ENCODE results near the gene GALNT5.

GALNT5 gene

GRCh38 chr2:157236404-157236803 lies 21.1 kb upstream of the GALNT5 start:
- Histone ChIP-seq H4K20me1 (ENCODE audit: control insufficient read depth, insufficient read depth, low read depth, low read length) (no peaks in the 10 kb centered on the region), H3K36me3 (ENCODE audit: control insufficient read depth, low read length) (no peaks in the 10 kb centered on the region), H3K9me3 (ENCODE audit: control insufficient read depth, insufficient read depth, low read length) (no peaks in the 10 kb centered on the region), H3K4me2 (ENCODE audit: low read length) (no peak overlapping the region), H3K4me3 (ENCODE audit: low read length) (no peak overlapping the region), H3K27ac (ENCODE audit: low read depth, low read length) (no peak overlapping the region), H3K9me2 (replicated peaks; ENCODE audit: control insufficient read depth, low read length) (no peaks in the 10 kb centered on the region), H3F3A (ENCODE audit: control insufficient read depth, insufficient read depth) (no peaks in the 10 kb centered on the region), H3K79me2 (ENCODE audit: control insufficient read depth, low read length) (no peaks in the 10 kb centered on the region), H3K4me1 (ENCODE audit: control insufficient read depth, low read length) (no peaks in the 10 kb centered on the region), H3K27me3 (ENCODE audit: control insufficient read depth, low read length) (no peaks in the 10 kb centered on the region)
- TF ChIP-seq, protein P1, sequence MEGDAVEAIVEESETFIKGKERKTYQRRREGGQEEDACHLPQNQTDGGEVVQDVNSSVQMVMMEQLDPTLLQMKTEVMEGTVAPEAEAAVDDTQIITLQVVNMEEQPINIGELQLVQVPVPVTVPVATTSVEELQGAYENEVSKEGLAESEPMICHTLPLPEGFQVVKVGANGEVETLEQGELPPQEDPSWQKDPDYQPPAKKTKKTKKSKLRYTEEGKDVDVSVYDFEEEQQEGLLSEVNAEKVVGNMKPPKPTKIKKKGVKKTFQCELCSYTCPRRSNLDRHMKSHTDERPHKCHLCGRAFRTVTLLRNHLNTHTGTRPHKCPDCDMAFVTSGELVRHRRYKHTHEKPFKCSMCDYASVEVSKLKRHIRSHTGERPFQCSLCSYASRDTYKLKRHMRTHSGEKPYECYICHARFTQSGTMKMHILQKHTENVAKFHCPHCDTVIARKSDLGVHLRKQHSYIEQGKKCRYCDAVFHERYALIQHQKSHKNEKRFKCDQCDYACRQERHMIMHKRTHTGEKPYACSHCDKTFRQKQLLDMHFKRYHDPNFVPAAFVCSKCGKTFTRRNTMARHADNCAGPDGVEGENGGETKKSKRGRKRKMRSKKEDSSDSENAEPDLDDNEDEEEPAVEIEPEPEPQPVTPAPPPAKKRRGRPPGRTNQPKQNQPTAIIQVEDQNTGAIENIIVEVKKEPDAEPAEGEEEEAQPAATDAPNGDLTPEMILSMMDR (IDR thresholded peaks at IDR 0.05; ENCODE audit: low read depth, low read length, poor library complexity, severe bottlenecking), result no peak
- no peak for TF ChIP-seq EZH2phosphoT487 (IDR thresholded peaks at IDR 0.05; ENCODE audit: borderline replicate concordance, low read length)

GRCh38 chr2:157238296-157238695 lies 19.2 kb upstream of the GALNT5 start:
- H3K27ac ChIP-seq (ENCODE audit: low read depth, low read length), result no peak overlapping the region
- no peaks in the 10 kb centered on the region for H3K9me3 ChIP-seq (ENCODE audit: control insufficient read depth, insufficient read depth, low read length)
- no peaks in the 10 kb centered on the region for H3K27me3 ChIP-seq (ENCODE audit: control insufficient read depth, low read length)
- H3K4me1 ChIP-seq (ENCODE audit: control insufficient read depth, low read length), result no peaks in the 10 kb centered on the region
- H3K4me2 ChIP-seq (ENCODE audit: low read length), result no peak overlapping the region
- H3K4me3 ChIP-seq (ENCODE audit: low read length), result no peak overlapping the region
- TF ChIP-seq, protein P1 (IDR thresholded peaks at IDR 0.05; ENCODE audit: low read depth, low read length, poor library complexity, severe bottlenecking), result no peak
- no peak for TF ChIP-seq EZH2phosphoT487 (IDR thresholded peaks at IDR 0.05; ENCODE audit: borderline replicate concordance, low read length)
- no peaks in the 10 kb centered on the region for H3K9me2 ChIP-seq (replicated peaks; ENCODE audit: control insufficient read depth, low read length)
- no peaks in the 10 kb centered on the region for H4K20me1 ChIP-seq (ENCODE audit: control insufficient read depth, insufficient read depth, low read depth, low read length)
- H3K79me2 ChIP-seq (ENCODE audit: control insufficient read depth, low read length), result no peaks in the 10 kb centered on the region
- H3K36me3 ChIP-seq (ENCODE audit: control insufficient read depth, low read length), result no peaks in the 10 kb centered on the region
- no peaks in the 10 kb centered on the region for H3F3A ChIP-seq (ENCODE audit: control insufficient read depth, insufficient read depth)

DNA sequence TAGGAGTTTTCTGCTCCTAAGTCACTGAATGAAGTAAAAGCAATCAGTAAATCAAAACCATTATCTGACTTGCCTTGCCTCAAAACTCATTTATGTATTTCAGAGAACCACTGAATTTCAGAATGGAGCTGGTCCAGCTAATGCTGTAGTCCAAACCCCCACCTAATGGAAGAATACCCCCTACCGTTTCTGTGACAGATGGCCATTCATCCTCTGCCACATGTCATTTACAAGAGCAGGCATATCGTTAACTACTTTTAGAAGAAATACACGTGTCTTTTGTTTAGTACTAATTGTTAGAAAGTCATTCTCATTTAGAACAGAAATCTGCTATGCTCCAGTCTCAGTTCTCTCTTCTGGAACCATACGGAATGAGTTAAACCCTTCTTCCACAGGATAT lies 12.8 kb upstream of the GALNT5 start:
- H3K9me2 ChIP-seq (replicated peaks; ENCODE audit: control insufficient read depth, low read length), result no peaks in the 10 kb centered on the region
- H3K36me3 ChIP-seq (ENCODE audit: control insufficient read depth, low read length), result no peaks in the 10 kb centered on the region
- H3F3A ChIP-seq (ENCODE audit: control insufficient read depth, insufficient read depth), result no peaks in the 10 kb centered on the region
- no peaks in the 10 kb centered on the region for H3K9me3 ChIP-seq (ENCODE audit: control insufficient read depth, insufficient read depth, low read length)
- H3K27ac ChIP-seq (ENCODE audit: low read depth, low read length), result no peak overlapping the region
- H3K4me1 ChIP-seq (ENCODE audit: control insufficient read depth, low read length), result no peaks in the 10 kb centered on the region
- no peak overlapping the region for H3K4me2 ChIP-seq (ENCODE audit: low read length)
- H4K20me1 ChIP-seq (ENCODE audit: control insufficient read depth, insufficient read depth, low read depth, low read length), result no peaks in the 10 kb centered on the region
- no peaks in the 10 kb centered on the region for H3K27me3 ChIP-seq (ENCODE audit: control insufficient read depth, low read length)
- TF ChIP-seq, protein P1 (IDR thresholded peaks at IDR 0.05; ENCODE audit: low read depth, low read length, poor library complexity, severe bottlenecking), result no peak
- TF ChIP-seq EZH2phosphoT487 (IDR thresholded peaks at IDR 0.05; ENCODE audit: borderline replicate concordance, low read length), result no peak
- no peaks in the 10 kb centered on the region for H3K79me2 ChIP-seq (ENCODE audit: control insufficient read depth, low read length)
- H3K4me3 ChIP-seq (ENCODE audit: low read length), result no peak overlapping the region
